GM18867 (cell line): ENCODE results near the gene TET1.
"Not testable (repeated sequence)": the region's sequence is repeated elsewhere in the genome, so short reads cannot be mapped to it uniquely, and the experiment has no call there.

Experiments used
- ATAC-seq: cut with Tn5 transposase; IDR thresholded peaks from one replicate; pipeline ENCODE4 v1.9.1; 2021; ENCODE audit warnings: mild to moderate bottlenecking, moderate library complexity; ENCODE audit not compliant: unreplicated experiment

TET1 gene

DNA sequence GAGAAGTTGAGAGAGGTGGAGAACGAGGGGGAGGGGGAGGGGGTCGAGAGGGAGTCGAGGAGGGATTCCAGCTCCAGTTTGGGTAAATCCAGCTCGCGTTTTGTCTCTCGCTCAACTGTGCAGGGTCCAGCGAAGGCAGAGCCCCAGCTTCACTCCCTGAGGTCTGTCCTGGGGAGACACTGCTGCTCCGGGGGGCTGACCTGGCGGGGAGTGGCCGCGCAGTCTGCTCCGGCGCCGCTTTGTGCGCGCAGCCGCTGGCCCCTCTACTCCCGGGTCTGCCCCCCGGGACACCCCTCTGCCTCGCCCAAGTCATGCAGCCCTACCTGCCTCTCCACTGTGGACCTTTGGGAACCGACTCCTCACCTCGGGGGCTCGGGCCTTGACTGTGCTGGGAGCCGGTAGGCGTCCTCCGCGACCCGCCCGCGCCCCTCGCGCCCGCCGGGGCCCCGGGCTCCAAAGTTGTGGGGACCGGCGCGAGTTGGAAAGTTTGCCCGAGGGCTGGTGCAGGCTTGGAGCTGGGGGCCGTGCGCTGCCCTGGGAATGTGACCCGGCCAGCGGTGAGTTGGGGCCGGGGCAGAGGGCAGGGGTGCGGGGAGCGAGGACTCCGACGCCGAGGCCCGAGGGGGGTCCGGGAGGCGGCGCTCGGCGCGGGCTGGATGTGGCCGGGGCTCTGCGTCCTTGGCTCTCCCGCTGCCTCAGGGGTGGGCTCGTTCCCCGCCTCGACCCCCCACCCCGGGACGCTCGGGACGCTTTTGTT lies at the start of gene TET1:
TSS of gene TET1 (plus strand) at position 152 of the 757 bp plus-strand sequence. CDS start 12,002 bp downstream, outside the sequence.
- ATAC-seq = no peak

DNA sequence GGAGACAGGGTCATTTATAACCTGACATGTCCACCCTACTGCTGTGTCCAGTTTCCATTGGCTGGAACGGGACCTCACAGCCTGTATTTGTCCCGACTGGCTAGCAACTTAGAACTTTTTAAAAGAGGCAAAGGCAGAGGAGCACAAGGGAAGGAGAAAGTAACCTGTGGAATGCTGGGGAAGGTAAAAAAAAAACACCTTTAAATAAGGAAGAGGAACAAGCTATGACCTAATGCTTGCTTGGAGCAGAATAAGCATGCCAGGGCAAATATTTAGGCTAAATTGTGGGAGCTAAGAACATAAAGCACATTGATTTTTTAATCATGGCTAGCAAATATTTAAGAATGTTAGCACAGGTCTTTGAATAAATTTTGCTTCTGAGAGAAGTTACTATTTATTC lies 43.9 kb upstream of the TET1 start:
- ATAC-seq = not testable (repeated sequence)

DNA sequence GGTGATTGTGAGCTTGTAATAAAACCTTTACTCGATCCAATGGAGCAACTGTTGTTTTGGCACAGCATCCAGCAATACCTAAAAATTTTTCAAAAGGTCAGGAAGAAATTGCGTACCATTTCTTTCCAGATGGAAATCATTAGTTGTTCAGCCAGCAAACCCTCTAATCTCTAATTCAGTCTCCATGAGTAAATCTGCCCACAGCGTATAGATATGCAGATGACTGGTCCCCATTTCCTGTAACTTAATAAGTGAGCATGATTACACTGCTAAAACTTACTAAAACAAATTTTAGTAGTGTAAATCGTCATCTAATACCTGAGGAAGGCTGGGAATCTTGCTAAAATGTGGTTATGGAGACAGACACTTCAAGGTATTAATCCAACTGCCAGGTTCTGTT lies 43.4 kb upstream of the TET1 start:
- no peak for ATAC-seq

DNA sequence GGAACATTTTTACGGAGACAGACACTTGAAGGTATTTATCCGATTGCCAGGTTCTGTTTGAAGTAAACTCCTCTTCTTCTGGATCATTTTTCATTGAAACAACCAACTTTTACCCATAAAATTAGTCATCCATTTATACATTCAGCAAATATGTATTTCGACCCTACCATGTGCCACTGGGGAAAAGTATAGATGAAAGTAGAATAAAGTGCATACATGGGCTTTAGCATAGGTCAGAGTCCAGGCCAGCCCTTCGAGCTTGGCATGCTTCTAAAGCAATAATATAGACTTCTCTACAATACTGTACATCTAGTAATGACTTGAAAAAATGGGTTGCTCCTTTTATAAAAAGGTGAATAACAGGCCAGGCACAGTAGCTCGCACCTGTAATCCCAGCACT lies 42.9 kb upstream of the TET1 start:
- no peak for ATAC-seq

DNA sequence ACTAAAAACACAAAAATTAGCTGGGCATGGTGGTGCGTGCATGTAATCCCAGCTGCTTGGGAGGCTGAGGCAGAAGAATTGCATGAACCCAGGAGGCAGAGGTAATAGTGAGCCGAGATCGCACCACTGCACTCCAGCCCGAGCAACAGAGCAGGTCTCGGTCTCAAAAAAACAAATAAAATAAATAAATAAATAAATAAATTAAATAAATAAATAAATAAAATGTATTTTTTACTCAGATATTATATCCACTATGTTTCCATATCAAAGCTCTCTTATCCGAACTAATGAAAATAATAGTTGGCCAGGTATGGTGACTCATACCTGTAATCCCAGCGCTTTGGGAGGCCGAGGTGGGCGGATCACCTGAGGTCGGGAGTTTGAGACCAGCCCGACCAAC lies 41.5 kb upstream of the TET1 start:
- ATAC-seq = not testable (repeated sequence)

DNA sequence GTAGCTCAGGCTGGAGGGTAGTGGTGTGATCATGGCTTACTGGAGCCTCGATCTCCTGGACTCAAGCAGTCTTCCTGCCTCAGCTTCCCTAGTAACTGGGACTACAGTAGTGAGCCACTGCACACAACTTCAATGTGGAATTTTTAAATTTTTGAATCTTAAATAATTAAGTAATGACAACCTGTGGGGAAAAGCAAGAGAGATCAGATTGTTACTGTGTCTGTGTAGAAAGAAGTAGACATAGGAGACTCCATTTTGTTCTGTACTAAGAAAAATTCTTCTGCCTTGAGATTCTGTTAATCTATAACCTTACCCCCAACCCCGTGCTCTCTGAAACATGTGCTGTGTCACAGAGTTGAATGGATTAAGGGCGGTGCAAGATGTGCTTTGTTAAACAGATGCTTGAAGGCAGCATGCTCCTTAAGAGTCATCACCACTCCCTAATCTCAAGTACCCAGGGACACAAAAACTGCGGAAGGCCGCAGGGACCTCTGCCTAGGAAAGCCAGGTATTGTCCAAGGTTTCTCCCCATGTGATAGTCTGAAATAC lies 34.6 kb upstream of the TET1 start:
- not testable (repeated sequence) for ATAC-seq

DNA sequence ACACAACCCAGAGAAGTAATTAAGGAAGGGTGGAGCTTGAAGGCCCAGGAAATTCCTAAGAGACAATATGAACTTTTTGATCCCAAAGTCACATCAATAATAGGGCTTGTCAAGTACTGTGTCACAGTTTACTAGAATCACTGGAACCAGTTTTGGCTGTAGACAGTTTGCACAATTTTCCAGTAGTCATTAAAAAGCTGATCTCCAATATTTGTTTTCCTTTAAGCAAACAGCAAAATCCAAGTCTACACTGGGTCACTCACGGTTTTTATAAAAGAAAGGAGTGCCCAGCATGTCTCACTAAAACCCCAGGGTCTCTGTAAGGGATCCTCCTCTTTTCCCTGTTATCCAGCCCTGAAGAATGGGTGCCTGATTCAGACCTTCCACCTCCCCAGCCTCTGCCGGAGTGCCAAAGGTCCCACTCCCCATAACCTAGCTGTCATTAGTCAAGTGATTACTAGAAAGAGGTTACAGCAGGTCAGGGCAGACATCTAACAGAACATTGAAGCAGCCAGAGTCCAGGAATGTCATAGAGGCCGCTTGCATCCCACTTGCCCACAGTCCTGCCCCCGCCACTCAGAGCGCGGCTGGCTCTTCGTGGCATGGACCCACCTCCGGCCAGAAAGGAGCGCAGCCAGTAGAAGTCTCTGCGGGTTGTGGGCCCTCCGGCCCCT lies 33.4 kb upstream of the TET1 start:
- peak; percentile 54 for ATAC-seq

DNA sequence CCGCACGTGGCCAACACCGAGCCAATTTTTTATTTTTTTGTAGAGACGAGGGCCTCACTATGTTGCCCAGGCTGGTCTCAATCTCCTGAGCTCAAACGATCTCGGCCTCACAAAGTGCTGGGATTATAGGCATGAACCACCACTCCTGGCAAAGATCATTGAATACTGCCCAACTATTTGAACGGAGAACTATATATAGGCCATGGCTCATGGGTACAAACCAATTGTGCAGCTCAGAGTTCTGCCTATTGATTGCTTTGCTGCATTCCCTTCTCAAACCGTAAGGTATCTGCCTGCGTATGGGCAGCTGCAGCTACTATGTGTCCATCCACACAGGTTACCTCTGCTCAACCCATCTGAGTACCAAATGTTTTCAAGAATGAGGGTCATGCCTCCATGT lies 23.2 kb upstream of the TET1 start:
- ATAC-seq = no peak

DNA sequence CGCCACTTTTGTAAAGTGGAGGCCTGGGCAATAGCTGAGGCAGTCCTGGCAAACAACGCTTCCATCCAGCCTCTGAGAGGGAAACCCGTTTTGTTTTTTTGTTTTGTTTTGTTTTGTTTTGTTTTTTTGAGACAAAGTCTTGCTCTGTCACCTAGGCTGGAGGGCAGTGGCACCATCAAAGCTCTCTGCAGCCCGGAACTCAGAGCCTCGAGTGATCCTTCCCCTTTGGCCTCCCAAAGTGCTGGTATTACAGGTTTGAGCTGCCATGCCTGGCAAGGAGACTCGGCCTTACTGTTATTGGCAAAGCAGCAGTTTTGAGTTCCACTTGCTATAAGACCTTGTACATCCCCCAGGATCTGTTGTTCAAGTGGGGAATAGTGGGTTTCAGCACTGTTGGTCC lies 22.3 kb upstream of the TET1 start:
- no peak for ATAC-seq

DNA sequence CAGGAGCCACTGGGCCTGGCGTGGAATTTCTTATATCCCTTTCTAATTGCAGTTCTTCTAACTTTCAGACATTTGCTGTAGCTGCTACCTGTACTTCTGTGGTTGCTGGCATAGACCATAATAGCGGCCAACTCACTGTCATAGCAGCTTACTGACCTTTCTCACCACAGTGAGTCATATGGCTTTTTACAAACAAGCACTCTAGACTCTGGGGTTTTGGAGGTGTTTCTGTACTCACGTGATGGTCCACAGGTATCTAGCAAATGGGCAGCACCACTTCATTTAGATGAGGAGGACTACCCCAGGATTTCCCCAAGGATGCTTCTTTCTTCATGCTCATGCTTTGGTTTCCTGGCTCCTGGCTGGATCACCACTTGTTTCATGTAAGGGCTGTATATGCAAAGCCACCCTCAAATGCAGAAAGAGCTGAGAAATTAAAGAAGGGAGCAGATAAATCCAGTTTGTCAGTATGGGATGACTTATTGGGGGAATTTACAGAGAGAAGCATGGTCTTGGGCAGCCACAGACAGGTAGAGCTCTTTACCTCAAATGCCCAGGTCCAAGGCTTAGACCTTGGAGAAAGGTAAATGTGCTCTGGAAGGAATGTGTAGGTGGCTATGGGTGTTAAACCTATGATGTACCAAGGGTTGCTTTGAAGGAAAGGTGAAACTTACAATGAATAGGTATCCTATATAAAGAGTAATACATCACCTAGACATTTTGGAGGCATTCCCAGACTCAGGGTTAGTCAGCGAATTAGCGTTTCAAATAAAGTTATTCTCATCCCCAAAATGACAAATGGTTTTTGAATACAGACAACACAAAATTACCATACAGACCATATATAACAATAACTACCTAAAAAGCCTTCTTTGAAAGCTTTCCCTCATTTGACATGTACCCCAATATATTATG lies 16.9 kb upstream of the TET1 start:
- peak; percentile 81 for ATAC-seq

DNA sequence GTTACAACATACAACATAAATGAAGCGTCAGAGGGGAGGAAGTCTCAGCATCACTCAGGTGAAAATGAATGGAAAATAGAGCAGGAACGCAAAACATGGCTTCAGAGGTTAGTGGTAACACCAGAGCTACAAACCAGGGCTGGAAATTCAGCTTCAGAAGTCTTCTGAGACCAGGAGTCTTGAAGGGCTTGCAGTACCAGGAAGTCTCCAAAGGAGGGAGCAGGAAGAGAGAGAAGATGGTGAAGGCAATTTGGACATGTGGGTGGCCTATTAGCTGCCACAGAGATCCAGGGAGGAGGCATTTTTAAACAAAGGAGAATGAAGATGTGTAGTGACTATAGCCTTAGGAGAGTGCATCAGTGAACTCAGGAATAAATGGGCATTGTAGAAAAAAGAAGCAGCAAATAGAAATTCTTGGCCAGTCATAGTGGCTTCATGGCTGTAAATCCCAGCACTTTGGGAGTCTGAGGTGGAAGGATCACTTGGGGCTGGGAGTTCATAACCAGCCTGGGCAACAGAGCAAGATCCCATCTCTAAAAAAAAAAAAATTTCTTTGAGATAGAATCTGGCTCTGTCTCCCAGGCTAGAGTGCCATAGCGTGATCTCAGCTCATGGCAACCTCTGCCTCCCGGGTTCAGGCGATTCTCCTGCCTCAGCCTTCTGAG lies 9.3 kb upstream of the TET1 start:
- peak; percentile 72 for ATAC-seq

DNA sequence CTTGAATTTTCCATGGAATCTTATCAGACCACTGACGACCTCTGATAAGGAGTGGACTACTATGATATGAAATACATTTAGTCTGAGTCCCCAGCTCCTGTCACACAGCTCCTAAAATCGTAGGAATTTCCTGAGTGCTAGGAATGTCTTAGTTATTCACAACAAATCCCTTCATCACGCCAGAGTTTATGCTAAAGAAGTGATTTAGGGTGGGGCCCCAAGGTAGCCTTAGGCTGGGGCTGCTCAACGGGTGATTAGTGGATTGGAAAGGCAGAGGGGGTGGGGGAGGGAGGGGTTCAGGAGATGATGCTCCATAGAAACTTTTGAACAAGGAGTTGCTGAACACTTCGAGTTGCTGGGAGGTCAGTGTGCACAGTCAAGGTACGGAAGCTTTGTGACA lies 7.0 kb upstream of the TET1 start:
- ATAC-seq = no peak

DNA sequence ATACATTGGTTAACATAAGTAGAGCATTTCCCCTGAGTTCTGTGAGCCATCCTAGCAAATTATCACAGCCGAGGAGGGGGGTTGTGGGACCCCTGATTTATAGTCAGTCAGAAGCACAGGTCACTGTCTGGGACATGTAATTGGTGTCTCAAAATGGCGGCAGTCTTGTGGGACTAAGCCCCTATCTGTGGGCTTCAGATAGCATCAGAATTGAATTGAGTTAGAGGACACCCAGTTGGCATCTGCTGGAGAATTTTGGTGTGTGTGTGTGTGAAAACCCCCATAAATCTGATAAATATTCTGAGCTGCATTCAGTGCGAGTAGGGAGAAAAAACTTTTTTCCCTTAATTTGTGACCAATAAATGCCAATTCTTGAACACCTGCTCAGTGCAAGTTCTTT lies 6.5 kb upstream of the TET1 start:
- ATAC-seq = no peak

DNA sequence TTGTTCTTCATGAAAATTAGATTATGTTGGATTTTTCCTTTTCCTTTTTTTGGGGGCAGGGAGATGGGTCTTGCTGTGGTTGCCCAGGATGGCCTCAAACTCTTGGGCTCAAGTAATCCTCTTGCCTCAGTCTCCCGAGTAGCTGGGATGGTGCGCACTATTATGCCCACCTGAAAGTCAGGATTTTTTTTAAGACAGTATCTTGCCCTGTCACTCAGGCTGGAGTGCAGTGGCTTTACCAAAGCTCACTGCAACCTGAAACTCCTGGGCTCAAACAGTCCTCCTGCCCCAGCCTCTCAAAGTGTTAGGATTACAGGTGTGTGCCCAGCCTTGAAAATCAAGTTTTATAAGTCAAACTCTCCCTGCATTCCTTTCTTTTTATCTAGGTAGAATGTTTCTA lies 1.7 kb upstream of the TET1 start:
- no peak for ATAC-seq

DNA sequence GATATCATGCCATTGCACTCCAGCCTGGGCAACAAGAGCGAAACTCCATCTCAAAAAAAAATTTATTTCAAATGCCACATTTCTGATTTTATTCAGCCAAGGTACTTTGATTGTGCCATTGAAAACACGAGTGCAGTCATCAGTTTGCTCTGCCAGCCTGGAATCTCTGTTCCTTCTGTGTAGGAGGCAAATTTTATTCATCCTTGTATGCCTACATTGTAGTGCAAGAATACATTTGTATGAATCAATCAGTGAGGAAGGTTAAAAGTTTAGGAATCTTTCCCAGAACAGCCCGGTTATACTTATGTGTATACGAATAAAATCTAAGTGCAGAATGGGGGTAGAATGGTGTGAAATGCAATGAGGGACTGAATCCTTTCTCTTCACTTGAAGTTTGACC lies 886 bp upstream of the TET1 start:
- ATAC-seq = no peak

DNA sequence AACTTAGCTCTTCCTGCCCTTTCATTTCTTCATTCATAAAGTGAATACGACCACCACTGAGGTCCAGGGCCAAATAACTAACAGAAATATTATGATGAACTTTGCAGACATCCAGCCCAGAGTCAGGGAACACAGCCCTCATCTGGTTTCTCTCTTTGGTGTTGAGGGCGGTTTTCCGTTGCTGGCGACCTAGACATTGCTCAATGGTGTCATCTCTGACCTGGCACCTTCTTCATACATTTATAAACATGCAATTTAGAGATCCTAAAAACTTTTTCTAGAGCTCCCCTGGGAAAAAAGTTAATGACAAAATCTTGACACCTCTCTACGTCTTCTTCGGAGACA lies 324 bp upstream of the TET1 start:
- ATAC-seq = no peak

DNA sequence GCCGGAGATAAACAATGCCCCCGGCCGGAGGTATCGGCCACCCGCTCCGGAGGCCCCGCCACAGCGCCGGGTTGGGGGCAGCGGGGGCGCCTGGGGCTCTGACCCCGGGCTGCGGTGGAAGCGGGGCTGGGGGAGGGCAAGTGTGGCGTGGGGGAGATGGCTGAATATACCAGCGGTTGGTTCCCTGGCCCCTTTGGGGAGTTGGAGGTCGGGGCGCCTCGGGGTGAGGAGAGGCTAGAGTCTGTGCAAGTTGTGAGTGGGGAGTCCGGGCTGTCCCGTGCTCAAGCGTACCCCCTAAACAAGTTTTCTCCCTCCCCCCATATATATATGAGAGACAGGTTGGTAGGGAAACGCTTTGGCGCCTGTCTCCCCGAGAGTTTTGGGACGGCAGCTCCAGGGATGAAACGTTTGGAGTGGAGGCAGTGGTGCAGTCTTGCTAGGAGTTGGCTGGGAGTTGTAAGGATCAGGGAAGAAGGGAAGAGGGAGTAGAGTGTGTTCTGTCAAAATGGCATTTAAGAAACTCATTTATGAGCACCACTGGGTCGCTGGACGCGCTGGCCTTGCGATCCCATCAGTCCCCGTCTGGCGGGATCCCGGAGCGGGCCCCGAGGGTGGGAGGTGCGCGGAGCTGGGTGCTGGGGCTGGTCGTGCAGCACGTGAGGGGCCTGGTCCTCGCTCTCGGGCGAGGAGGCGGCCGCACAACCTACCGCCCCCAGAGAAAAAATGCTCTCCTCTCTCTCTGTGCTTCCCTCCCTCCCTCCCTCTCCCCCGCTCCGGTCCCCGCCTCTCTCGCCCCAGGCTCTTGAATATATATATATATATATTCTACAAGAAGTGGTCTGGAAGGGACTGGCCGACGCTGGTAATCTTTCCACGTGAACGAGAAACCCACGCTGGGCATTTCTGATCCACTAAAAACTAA lies 1.1 kb downstream of the TET1 start:
- no peak for ATAC-seq

DNA sequence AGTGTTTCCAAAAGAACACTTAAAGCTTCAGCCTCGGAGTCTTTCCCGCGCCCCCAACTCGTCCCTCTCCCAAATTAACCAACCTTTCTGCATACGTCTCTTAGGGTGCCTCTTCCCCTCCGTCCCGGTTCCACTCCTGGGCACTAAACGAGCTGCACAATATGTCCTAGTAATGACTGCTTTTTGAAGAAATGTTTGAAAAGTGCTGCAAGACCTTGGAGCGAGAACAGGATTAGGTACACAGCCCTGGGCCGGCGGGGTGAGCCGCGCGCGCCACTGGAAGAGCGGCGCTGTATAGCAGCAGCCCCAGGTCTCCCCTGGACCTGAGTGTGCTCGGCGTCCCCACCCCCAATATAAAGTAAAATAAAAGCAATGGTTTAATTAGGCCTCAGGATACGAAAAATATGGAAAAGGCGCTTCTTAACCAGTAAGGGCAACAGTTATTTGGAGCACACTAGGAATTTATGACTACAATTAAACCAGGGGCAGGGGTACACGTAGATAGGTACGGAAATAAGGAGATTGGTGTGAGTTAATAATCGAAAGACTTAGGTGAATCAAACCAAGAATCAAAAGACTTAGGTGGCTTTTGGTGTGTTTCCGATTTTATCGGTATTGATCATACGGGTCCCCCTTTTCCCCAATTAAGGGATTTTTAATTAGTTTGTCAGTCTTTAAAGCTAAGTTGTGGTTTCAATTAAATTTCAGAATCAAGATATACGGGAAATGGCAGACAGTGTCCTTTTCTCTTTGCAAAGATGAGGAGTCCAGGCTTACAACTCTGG lies 1.9 kb downstream of the TET1 start:
- ATAC-seq = no peak
